Germinal center (tissue), 1 donor: Measurements from ENCODE around the gene CEACAM1.
A peak's percentile ranks its signal among the peaks of the same experiment; 100 is the strongest.
"Not testable (repeated sequence)": the region's sequence is repeated elsewhere in the genome, so short reads cannot be mapped to it uniquely, and the experiment has no call there.

Source experiments
- DNase-seq: peaks from one replicate; pipeline ENCODE4 v3.0.0; 2012; ENCODE audit warnings: mixed read lengths, low spot score

CEACAM1 gene

DNA sequence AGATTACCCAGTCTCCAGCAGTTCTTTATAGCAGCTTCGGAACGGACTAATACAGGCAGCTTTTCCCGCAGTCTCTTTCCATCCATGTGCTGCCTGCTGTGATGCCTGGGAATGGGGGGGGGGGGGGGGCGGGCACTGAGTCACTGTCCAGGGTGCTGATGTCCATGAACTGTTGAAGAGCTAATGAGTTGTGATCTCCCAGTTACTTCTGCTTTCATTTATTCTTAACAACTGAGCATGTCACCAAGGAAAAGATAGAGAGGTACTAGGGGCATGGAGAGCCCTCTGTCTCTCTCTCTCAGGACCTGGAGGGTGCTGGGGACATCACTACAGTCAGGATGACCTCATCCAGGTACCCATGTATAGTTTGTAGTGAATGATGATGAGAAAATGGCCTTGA is 20.3 kb upstream of the CEACAM1 start:
- DNase-seq, result no peak

DNA sequence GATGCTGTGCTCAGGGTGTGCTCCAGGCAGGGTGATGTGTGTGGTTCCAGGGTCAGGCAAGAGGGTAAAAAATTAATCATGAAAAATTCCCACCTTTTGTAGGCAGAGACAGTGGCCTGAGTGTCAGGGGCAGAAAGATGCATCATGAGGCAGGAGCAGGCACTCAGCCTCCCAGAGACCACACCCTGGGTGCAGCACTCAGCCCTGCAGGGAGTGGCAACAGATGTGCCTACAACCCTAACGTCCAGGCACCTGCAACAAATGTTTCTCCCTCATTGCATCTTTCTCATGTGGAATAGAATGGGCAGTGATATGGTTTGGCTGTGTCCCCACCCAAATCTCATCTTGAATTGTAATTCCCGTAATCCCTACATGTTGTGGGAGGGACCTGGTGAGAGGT is 19.6 kb upstream of the CEACAM1 start:
- DNase-seq, result no peak

DNA sequence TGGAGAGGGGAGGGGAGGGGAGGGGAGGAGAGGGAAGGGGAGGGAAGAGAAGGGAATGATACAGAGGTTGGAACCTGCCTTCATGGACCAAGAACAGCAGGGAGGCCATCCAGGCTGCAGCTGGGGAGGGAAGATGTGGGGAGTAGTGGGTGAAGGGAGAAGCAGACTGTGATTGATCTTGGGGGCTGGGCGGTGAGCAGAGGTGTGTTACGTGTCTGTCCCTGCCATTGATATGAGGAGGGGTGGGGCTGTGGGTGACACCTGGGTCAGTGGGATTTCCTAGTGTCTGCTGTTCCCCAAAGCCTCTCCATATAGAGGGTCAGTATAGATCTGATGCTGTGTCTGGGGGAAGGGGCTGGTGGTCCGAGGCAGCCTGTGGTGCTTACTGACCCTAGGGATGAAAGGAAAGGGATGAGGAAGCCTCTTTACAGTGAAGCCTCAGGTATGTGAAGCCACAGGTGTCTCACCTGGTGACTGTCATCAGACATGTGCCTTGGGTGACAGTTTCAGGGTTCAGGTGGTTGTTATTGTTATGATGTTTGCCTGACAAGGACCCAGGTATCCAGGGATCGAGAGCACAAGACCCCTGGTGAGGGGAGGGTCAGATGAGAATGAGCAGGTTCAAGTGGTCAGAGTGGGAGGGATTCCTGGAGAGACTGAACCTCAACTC is 18.7 kb upstream of the CEACAM1 start:
- DNase-seq, result no peak

DNA sequence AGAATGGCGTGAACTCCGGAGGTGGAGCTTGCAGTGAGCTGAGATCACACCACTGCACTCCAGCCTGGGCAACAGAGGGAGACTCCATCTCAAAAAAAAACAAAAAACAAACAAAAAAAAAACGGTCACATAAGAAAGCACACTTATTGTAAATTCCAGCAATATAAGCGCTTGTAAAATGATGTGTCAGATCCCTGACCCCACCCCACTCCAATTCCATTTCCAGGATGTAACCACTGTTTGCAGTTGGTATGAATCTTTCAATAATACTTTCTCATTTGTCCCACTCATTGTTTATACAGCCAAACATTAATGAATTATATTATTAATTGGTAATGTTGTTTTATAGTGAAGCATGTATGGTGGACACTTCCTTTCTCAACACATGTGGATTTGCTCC is 15.9 kb upstream of the CEACAM1 start:
- DNase-seq, result no peak

DNA sequence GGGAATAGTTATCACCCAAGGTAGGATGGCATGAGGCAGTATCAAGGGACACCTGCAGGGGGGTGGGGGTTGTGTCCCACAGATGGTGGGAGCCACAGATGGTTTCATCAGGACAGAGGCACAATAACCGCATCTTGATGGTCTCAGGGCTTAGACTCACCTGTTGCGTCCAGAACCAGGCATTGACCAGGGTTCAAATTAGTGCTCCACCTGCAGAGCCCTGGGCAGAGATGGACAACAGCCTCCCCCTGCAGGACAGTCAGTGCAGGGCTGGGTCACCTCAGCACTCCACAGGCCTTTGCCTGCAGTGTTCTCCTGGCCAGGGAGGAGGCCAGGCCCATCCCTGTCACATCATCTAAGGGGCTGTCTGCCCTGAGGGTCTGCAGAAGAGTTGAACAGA is 14.5 kb upstream of the CEACAM1 start:
- no peak for DNase-seq

DNA sequence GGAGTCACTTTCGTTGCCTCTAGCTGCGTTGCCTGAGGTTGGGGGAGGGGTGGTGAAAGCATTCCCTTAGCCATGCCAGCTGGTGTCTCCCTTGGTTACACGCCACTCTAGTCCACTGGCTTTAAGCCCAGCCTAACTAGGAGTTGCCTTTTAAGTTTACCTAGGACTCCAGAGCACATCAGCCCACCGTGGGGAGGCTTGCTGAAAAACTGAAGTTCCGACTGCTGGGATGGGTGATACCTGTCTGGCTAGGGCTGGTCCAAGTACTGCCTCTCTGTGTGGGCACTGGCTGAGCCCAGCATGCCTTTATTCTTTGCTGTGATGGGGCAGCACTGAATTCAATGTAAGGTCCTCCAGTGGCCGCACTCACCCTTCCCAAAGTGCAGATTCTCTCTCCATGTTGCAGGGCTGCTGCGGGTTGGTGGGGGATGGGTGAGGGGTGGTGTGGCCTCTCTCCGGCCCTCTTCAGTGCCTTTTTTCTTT is 11.8 kb upstream of the CEACAM1 start:
- no peak for DNase-seq

DNA sequence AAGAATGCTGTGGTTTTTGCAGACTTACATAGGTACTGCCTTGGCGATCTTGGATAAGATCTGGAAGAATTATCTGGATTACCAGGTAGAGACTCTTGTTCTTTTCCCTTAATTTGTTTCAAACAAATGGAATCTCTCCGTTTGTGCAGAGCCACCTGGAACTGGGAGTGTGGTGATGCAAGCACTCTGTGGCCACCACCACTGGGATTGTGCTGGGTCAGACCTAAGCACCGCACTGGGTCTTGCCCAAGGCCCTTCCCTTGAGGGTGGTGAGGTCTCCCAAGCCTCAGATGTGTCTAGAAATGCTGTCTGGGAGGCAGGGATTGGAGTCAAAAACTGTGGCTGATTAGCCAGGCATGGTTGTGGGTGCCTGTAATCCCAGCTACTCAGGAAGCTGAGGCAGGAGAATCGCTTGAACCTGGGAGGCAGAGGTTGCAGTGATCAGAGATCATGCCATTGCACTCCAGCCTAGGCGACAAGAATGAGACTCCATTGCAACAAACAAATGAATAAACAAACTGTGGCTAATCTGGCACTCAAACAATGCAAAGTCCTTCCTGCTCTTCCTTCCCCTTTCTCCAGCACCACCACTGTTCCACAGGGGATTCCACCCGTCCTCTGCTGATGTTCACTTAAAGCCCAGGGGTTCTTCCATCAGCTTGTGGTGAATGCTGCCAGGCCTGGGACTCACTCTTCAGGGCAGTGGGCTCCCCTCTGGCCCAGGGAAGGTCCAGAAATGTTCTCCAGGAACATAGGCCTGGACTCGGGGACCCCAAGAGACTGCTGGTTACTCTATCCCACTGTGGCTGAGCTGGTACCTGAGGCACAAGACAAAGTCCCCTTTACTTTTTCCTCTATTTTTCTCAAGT is 10.8 kb upstream of the CEACAM1 start:
- no peak for DNase-seq

DNA sequence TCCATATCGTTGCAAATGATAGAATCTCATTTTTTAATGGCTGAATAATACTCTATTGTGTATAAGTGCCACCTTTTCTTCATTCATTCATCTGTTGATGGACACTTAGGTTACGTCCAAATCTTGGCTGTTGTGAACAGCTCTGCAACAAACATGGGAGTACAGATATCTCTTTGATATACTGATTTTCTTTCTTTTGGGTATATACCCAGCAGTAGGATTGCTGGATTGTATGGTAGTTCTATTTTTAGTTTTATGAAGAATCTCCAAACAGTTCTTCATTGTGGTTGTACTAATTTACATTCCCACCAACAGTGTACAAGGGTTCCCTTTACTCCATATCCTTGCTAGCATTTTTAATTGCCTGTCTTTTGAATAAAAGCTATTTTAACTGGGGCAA is 7.0 kb upstream of the CEACAM1 start:
- DNase-seq, result not testable (repeated sequence)

DNA sequence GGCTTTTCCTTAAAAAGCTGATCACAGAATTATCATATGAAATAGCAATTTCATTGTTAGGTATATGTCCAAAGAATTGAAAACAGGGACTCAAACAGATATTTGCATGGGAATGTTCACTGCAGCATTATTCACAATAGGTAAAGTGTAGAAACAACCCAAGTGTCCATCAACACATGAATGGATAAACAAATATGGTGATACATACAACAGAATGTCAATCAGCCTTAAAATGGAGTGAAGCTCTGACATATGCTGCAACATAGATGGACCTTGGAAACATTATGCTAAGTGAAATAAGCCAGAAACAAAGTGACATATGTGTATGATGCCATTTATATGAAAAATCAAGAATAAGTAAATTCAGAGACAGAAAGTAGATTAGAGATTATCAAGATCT is 6.1 kb upstream of the CEACAM1 start:
- DNase-seq, result no peak

DNA sequence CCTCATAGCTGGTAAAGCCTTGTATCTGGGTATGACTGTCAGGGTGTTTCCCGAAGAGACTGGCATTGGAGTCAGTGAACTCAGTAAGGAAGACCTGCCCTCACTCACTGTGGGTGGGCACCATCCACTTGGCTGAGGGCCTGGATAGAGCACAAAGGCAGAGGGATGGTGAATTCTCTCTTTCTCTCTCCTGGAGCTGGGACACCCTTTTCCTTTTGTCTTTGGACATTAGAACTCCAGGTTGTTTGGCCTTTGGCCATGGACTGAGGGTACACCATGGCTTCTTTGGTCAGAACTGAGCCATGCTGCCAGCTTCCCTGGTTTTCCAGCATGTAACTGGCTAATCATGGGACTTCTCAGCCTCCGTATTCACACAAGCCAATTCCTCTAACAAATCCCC is 4.6 kb upstream of the CEACAM1 start:
- no peak for DNase-seq

DNA sequence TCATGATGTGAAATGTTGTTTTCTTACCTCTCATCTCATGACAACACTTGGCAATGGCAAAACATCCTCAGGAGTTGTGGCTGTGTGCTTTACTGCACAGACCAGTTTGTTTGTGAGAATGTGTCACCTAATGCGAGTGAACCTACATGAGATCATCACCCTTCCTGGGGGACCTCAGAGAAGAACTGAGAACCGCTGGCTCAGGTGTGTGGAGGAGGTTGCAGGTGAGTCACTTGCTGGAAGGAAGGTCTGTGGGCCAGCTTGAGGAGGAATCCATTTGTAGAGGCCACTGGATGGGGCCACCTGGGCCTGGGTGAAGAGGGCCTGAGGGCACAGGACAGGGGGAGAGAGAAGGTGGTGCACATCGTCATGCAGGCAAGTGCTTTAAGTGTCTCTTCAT is 3.0 kb upstream of the CEACAM1 start:
- no peak for DNase-seq

DNA sequence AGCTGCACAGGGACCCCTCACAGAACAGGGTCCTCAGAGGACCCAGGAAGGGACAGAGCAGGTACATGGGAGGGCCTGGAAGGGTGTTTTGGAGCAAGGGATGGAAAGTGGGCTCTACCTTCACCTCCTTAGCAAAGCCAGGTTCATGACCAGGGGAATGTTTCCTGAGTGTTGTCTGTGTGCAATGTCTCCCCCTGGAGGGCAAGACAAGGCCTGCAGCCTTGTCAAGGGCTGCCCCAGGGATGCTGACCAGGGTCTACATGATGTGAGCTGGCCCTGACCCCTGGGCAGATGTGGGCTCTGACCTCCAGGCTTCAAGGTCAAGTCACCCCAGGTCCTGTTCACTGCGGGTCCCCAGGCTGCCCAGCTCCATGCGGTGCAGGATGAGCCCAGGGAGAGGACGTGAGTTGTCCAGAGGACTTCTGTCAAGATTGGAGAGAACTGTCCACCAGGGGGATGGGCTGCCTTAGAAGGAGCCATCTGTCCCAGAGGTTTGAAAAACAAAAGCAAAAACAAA is 1.0 kb upstream of the CEACAM1 start:
- DNase-seq, result peak; percentile 78

DNA sequence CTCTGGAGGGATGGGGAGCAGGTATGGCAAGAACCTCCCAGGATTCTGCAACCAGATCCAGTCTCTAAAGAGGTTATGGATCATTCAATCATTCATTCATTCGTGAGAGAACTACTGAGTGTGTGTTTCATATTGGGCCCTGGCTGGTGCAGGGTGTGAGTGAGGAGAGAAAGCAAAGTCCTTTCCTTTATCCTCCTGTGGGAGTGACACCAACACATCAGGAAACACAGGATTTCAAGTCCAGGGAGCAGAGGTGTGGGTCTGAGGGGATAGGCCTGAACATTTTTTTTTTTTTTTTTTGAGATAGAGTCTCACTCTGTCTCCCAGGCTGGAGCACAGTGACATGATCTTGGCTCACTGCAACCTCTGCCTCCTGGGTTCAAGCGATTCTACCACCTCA is 3.3 kb downstream of the CEACAM1 start:
- no peak for DNase-seq

DNA sequence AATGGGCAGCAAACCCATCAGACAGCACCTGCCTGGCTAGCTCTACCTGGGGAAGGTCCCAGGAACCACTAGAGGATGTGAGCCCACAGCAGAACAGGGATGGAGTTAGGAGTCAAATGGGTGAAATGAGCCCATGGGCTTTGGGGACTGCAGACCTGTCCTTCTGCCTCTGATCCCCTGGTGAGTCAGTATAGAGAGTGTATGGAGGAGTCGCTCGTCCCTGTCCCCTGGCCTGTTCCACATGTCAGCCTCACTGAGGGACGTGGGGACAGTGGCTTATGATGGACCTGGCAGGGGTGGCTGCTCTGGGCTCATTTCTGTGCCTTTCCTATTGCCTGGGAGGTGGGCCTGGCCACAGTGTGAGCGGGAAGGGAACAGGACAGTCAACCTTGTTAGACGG is 4.0 kb downstream of the CEACAM1 start:
- DNase-seq, result no peak

DNA sequence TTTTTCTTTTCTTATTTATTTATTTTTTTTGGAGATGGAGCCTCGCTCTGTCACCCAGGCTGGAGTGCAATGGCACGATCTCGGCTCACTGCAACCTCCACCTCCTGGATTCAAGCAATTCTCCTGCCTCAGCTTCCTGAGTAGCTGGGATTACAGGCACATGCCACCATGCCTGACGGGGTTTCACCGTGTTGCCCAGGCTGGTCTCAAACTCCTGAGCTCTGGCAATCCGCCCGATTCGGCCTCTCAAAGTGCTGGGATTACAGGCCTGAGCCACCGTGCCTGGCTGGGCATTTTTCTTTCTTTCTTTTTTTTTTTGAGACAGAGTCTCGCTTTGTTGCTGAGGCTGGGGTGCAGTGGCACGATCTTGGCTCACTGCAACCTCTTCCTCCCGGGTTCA is 6.0 kb downstream of the CEACAM1 start:
- DNase-seq, result not testable (repeated sequence)

DNA sequence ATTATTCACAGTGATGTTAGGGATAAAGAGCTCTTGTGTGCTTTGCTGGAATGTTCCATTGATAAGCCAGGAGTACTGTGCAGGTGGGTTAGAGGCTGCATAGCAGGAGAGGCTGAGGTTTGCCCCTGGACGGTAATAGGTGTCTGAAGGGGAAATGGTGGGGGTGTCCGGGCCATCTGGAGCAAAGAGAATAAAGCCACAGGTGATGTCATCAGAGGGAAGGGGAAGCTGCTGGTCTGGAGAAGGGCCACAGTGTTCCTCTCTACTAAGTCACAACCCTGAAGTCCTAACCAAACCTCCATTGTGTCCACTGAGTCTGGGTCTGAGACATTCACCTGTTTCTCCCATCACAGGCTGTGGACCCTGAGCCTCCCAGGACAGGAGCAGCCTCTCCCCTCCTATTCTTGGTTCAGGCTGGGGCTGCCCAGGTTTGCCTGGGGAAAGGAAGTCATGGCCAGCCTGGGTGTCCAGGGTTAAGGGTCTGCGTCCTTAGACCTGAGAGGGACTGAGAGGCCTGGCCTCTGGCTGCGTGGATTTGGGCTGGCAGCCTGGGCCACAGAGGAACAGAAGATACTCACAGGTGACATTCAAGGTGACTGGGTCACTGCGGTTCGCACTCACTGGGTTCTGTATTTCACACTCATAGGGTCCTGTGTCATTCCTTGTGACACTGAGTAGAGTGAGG is 6.8 kb downstream of the CEACAM1 start:
- DNase-seq, result no peak

DNA sequence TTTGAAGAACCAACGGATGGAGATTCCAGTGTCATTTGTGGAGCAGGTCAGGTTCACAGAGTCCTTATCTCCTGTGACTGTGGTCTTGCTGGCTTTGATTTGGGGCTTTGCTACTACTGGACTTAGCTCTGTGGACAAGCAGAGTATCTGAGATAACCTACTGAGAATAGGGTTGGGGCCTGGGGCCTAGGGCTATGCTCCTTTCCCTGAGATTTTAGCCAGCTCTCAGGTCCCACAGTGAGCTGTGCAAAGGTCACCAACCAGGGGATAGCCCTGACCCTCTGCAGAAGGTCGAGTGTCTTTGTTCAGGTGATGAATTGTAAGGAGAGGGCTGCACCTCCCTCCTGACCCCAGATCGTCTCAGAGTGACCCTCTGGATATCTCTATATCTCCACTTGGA is 9.2 kb downstream of the CEACAM1 start:
- no peak for DNase-seq

DNA sequence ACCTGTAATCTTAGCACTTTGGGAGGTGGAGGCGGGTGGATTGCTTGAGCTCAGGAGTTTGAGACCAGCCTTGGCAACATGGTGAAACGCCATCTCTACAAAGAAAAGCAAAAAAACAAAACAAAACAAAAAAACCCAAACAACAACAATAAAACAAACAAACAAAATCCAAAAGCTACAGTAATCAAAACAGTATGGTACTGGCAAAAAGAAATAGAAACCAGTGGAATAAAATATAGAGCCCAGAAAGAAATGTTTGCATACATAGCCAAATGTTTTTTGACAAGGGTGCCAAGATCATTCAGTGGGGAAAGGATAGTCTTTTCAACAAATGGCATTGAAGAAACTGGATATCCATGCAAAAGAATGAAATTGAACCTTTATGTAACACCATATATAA is 11.5 kb downstream of the CEACAM1 start:
- DNase-seq, result no peak

DNA sequence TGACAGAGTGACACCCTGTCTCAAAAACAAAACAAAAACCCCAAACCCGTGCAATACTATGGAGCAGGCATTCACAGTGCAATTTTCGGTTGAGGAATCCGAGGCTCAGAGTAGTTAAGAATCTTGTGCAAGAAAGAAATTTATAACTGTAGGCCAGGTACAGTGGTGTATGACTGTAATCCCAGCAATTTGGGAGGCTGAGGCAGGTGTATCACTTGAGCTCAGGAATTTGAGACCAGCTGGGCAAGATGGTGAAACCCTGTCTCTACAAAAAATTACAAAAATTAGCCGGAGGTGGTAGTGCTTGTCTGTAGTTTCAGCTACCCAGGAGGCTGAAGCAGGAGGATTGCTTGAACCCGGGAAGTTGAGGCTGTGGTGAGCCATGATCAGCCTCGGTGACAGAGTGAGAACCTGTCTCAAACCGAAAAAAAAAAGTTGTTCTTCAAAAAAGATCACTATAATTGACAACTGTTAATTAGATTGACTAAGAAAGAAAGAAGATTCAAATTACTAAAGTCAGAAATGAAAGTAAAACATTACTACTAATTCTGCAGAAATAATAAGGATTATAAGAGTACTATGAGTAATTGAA is 12.9 kb downstream of the CEACAM1 start:
- no peak for DNase-seq

DNA sequence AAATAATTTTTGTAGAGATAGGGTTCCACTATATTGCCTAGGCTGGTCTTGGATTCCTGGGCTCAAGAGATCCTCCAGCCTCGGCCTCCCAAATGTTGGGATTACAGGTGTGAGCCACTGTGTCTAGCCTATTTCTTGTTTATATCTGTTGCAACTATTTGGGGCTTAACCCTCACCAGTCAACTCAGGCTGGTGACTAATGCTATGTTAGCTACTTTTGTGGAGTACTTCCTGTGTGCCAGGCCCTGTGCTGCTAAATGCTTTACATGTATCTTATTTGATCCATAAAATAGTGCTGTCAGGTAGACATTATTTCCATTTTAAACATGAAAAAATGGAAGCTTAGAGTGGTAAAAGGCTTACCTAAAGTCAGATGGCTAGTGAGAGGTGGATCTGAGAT is 13.8 kb downstream of the CEACAM1 start:
- no peak for DNase-seq

DNA sequence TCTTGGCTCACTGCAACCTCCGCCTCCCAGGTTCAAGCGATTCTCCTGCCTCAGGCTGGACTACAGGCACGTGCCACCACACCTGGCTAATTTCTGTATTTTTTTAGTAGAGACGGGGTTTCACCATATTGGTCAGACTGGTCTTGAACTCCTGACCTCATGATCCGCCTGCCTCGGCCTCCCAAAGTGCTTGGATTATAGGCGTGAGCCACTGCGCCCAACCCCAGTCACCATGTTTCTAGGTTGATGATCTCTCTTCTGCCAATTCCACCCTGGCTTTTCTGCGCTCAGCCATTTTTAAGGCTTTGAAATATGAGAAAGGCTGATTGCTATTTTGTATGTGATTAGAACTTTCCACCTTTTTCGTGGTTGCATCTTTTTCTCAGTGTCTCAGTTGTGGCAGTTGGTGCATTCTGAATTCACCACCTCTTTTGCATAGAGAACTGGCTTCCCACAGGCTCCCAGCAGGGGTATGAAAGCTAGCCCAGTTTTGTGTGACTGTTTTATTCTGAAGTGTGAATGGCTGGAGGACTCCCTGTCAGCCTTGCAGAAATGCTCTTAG is 15.5 kb downstream of the CEACAM1 start:
- DNase-seq, result peak; percentile 44

DNA sequence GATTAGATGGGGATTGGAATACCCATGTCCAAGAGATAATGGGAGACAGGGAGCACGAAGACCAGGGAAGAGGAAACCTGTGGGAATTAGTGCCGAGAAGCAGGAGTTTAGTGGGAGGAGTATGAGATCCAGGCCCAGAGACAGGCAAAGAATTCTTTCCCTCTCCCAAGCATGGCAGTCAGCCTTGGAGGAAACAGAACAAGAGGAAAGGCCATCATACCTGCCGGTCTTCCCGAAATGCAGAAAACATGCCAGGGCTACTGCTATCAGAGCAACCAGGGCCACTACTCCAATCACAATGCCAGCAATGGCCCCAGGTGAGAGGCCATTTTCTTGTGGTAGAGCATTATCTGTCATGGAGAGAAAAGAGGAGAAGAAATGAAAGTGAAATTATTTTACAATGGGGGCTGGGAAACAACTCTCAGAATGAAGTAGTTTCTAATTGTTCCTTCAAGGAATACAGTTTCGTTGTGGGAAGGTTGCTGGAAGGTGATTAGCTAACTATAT is 16.1 kb downstream of the CEACAM1 start:
- no peak for DNase-seq
